HG03354 (cell line): ENCODE results near the gene HOXC6.

Source experiments
- ATAC-seq: cut with Tn5 transposase; IDR thresholded peaks from one replicate; pipeline ENCODE4 v1.9.1; 2021; ENCODE audit warnings: mild to moderate bottlenecking; ENCODE audit not compliant: unreplicated experiment, poor library complexity, severe bottlenecking

Gene HOXC6

DNA sequence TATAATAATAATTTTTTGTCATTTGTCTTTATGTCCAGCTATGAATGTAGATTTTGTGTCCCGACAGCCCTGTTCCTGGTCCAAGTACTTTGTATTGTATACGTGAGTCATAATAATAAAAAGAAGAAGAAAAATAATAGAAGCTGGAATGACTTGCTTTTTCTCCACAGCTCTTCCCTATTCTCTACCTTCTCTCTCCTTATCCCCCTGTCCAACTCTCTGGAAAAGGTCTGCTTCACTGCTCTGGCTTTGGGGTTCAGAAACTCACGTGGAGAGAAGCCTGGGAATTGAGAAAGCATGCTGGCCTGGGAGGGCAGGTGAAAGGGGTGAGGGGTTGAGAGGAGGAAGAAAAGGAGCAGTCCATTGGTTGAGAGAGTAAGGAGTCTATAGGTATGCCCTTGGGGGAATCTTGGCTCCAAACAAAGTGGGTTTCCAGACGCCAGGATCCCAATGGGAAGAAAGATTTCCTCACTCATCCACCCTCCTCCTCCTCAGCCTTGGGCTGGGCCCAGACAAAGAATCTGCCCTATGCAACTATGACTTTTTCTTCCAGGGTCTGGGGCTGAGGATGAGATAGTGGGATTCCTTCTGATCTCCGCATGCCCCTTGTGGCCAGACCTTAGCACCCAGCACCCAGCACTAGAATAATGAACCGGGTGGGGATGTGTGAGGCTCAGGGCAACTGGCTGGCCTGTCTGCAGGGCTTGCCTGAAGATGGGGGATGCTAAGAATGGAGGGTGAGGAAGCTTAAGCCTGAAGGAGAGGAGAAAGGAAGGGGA, 15.4 kb upstream of the HOXC6 start:
- ATAC-seq: no peak

DNA sequence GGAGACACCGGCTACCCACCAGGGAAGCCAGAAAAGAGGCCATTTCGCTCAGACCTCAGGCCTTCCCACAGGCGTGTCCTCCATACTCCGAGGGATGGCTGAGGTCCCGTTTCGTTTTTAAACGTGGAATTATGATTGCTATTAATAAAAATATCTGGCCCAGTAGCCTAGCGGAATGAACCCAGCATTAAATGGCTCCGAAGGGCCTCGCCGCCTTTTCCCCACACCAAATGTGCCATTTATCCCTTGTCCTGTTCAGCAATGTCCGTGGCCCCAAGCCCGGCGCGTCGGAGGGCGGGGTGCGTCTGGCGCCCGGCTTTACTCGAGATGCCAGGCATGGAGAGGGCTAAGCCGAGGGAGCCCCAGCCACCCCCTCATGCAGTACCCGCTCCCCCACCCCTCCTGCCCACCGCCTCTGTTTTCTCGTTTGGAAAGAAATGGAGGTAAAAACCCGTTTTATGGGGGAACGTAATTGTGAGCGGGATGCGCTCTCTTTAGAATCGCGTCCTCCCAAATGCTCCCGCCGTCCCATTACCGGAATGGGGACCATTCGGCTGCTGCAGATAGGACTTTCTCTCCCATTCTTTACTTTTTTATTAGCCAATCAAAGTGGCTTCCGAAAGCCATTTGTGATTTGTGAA, 13.7 kb upstream of the HOXC6 start:
- ATAC-seq: no peak

DNA sequence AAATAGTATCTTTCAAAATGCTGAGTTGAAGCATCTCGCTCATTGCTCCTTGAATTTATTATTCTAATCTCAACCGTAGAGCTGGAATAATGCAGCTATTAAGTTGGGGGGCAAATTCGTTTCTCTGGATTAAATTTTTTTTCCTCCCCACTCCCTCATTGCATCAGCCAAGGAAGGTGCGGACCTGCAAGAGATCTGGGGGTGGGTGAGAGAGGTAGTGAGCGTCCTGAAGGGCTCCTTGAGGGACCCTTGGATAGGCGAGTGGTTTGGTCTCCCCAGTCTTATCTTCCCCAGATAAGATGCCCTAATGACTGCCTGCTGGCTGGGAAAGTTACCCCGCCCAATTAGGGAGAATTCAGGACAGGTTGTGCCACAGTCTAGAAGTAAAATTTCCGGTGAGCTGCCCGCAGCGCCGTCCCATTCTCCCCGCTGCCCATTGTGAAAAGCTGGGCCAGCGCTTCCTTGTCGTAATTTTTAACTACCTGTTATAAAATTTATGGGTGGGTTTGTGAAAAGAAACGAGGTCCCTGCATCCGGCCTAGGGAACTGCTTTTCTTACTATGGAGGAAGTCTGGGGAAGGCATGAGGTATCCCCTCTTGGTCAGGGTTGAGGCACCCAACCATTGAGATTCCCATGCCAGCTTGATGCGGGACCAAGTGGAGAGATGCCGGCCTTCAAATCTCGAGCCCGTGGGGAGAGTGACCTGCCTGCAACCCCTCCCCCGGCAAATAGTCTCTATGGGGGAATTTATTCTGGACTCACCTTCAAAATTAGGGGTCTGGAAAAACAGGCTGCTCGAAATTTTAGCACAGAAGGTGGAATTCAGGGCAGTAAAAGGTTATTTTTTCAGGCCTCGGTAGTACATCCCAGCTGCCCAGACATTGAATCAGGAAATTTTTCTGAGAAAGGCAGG, 13.0 kb upstream of the HOXC6 start:
- no peak for ATAC-seq

DNA sequence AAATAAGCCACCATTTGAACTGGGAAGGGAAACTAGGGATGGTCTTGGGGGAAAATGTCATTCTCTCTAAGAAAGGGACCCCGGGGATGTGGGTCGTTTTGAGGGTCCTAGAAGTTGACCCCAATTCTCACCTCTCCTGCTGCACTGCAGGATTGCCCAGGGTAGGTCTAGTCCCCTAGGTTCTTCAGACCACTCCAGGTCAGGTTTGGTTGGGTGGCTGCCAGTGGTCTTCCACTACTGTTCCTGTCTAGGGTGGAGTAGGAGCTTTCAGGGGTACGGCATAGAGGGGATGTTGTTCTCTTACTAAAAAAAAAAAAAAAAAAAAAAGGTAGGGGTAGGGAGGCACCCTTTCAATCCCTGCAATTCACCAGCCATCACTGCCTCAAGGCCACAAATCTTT, 12.2 kb upstream of the HOXC6 start:
- no peak for ATAC-seq

DNA sequence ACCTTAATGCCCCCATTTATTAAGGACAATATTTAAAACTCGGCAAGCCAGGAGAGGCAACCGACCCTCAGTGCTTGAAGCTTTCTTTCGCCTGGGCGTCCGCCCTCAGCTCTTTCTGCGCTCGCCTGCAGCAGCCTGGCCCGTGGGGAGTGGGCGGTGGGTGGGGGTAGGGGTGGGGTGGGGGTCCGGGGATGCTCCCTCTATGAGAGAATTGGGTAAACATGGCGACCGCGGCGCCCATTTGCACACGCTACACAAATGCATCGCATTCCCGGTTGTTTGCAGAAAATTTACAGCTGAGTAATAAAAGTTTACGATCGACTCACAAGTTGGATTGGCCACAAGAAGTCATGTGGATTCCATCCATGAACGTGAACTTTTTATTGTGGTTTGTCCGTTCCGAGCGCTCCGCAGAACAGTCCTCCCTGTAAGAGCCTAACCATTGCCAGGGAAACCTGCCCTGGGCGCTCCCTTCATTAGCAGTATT, 11.7 kb upstream of the HOXC6 start:
- ATAC-seq: no peak

DNA sequence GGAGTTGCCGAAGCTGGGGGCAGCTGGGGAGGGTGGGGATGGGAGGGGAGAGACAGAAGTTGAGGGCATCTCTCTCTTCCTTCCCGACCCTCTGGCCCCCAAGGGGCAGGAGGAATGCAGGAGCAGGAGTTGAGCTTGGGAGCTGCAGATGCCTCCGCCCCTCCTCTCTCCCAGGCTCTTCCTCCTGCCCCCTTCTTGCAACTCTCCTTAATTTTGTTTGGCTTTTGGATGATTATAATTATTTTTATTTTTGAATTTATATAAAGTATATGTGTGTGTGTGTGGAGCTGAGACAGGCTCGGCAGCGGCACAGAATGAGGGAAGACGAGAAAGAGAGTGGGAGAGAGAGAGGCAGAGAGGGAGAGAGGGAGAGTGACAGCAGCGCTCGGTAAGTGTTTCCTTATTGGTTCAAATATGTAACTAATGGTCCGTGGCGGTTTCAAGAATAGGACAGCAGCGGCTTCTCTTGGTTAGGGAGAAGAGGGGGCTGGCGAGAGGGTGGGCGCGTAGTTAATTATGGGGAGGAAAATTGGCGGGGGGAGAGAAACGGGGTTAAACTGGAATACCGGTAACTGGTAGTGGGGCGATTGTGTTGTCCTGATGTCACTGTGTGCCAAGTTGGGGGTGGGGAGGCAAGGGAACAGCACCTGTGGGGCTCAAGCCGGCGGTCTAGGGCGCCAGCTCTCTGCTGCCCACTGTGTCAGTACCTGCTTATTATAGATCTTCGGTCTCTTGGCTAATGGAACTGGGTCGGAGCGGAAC, 11.0 kb upstream of the HOXC6 start:
- ATAC-seq: peak; percentile 27

DNA sequence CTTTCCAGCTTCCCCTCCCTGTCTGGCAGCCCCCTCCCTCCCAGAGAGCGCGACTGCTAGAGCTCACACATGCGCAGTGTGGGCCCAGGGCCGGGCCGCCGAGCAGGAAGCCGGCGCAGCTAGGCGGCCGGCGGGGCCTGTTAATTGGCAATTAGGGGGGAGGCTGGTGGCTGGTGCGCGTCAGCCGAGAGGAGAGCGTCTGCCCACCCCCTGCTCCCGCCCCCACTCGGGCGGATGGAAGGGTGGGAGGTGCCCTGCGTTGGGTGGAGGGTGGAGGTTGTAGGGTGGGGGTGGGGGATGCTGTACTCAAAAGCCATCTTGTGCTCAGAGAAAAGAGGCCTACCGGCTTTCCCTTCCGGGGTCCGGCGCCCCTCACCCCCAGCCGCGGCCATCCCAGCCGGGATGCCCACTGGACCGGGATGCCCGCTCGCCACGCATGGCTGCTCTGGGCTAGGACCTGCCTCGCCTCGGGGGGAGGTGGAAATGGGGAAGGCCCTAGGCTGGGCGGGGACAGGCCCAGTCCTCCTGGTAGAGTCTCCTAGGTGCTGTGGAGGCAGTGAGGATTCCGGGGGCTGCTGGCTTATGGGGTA, 10.3 kb upstream of the HOXC6 start:
- peak; percentile 82 for ATAC-seq

DNA sequence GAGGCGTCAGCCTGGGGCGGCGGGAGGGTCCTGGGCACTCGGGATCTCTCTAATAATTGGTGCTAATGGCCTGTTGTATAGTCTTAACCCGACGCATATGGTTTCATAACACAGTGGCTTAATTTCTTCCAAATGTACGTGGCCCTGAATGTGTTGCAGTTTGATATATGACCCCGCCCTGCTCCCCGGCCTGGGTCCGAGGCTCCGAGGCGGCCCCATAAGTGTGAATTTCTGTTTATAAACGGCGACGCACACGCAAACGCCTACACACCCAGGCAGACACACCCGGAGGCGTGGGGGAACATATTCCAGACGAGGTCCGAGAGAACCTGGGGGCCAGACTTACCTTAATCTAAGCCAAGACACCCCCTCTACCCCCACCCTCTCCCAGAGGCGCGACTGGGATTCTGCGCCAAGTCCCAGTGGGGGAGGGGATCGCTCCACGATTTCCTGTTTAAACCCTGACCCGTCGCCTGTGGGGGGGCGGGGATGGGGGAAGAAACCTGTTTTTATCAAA, 9.7 kb upstream of the HOXC6 start:
- no peak for ATAC-seq

DNA sequence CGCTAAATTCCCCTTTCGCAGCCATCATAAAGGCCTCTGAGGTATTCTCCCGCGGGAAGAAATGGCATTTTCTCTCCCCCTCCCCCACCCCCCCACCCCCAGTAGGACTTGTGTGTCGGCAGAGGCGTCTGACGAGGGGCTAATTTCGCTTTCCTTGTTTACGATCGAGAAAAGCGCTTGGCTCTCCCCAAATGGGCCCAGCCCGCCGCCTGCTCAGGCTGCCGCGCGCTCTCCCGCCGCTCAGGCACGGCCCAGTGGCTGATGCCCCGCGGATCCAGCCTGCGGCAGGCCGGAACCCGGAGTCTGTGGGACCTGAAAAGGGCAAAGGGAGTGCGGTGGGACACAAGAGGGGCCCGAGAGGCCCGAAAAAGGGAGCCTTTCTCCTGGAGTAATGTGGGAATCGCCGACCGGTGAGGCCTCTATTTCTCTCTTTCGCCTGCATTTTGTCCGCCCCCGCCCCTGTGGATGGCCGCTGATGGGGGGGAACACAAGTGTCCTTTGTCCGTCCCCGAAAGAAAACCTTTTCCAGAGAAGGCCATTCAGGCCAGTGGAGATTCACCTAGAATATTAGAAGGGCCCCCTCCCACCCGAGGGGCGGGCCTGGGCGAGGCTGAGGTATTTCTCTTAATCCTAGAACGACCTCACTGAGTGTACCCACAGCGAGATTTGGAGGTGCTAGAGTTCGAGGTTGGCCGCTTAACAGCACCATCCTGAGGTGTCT, 9.0 kb upstream of the HOXC6 start:
- ATAC-seq: no peak

DNA sequence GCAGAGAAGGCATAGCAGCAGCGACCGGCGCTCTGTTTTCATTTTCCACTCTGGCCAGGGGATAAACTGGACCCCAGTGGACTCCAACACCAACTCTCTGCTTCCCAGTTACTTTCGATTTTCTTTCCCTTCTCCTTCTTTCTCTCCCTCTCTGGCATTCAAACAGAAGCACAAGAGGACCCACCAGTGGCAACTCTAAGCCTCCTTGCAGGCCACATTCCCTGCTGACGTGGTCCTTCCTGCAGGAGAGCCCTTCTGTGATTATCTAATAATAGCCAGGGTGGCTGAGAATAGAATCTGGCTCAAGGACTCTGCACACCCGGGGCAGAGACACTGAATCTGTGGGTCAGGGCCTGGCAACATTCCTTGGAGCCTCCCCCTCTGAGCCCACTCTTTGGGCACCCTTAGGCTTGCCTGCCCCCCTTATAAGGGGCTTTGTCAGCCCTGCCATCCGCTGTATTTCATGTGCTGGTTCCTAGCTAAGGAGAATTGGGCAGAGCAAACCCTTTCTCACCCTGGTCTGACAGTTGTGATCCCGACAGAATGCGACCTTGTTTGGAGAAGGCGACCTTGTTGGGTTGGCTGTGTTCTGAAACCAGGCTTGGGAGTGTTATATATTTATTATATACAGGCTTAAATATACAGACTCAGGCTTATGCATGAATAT, 8.2 kb upstream of the HOXC6 start:
- ATAC-seq: no peak

DNA sequence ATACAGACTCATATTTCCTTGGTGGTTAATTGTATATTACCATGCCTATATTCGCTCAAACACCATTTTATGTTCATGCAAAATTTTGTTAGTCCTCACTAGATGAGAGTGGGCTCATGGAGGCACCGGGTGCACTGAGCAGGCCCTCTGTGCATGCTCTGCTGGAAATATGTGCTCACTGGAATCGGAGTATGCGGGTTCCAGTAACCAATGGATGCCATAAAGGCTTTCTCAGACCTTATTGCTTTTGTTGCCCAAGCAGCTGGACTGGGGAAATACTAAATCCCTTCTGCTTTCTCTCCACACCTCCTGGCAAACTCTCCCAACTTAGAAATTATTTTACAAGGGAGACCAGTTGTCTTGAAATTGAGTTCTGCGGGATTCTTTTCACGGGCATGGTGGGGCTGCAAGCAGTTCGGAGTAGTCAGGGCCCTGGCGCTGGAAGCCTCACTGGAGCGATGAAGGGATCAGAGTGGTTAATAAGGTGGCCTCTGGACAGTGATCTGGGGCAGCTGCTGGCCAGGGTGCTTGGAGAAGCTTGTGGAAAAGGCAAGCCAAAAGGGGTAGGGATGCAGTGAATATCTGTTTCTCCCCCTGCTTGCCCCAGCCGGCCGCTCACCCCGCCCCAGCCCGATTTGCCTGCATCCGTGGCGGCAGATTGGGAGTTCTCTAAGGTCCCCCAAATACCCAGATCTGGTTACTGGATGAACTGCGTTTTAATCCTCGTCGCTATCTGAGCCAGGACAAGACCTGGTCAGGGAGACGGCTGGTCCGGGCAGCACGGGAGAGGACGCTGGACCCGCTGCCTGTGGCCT, 7.4 kb upstream of the HOXC6 start:
- ATAC-seq: no peak

DNA sequence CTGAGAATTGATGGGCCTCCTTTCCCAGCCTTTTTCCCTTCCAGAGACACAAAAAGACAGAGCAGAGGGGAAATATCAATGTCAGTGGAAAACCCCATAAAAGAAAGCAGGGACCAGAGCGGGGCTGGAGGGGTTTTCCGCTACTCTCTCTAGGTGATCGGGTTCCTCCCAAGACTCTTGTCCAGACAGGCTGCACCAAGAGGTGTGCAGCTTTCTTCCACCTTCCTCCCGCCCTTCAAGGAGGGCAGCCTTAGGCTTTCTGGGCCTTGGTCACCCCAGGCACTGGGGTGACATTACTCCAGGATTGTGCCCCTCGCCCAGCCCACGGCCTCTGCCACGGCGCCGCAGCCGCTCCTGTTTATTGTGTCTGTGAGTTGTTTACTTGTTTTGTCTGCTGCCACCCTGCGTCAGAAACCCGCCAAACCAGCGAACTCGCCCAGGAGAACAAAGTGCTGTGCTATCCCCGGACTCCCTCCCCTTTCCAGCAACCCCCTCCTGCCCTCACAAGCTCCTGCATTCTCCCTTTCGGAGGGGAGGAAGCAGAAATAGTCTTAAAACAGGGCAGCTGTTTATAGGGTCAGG, 6.7 kb upstream of the HOXC6 start:
- ATAC-seq: no peak

DNA sequence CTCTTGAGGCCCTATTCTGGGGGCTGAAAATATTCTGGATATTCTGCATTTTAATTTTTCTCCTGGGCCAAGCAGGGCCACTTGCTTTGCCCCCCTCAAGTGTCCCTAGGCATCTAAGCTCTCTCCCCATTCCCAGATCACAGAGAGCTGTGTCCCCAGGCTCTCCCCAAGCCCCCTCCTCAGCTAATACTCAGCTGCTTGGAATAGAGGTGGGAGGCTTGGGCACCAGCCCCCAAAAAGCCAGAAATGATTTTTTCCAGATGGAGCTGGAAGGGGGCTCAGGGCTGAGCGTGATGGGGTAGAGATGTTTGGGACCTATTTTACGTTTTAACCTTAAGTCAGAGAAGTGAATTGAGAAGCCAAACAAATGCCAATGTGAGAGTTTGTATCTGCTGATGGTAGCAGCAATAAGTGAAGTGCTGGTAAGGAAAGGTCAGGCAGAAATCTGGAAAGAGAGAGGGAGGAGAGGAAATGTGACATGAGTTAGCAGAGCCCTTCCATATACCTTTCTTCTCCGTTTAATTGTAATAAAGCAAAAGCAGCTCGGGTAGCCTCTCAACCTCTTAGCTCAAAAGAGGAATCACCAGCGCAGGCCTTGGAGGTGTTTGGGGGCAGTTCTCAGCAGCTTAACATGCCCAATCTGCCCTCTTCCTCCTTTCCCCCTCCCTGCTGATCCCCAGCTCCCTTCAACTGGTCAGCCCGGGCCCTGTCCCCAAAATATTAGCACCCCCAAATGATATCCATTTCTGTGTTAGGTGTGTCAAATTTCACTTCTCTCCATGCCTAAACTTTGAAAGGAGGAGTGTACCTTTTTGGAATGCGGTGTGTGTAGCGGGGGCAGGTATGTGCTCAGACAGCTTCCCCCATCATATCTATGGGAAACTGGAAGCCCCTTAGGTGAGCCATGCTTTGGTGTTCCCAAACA, 5.0 kb upstream of the HOXC6 start:
- no peak for ATAC-seq

DNA sequence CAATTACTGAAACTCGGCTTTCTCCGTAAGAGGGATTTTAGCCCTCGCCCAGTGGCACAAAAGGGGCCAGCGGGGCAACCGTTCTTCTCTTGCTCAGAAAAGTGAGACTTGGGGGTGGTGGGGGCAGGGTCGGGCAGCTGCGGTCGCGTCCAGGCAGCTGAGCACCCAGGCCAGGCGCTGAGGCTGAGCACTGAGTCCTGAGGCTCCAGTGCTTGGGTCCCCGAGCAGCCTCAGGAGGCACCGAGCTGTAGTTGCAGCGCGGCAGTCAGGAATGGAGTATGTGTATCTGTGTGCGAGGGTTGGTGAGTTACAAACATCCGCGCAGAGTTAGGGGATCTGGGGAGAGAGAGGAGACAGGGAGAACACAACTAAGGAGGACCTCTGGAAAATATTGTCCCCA, 4.1 kb upstream of the HOXC6 start:
- ATAC-seq: no peak

DNA sequence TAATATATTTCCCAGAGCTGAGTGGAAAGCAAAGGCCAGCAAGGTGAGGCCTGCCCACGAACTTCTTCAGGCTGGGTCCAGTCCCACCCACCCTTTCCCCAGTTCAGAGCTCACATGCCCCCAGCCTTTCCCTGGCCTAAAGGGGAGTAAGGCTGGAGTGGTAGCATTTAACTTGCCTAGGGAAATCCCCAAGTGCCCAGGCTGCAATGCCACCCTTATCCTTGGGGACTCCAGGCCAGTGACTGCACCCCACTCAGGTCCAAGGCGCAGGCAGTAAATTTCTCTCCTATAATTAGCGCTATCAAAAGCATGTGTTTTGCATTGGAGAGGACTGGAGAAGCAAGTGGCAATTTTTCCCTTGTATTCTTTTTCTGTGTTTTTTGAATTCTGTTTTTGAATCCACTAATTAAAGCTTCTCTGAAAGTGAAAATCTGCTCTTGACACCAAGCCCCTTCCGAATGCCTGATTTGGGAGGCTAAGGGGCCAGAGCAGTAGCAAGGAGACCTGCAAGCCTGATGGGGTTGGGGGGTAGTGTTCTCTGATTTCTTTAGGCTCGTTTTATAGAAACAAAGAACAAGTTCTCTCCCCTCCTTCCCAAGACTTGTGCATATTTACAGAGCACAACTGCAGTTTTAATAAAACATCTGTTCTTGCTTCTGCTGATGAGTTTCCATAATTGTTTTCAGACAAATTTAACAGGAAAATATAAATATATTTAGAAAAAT, 3.5 kb upstream of the HOXC6 start:
- ATAC-seq: no peak
